NCI-H2107 treated with DMSO at 0.1 percent for 48 hours (cell line): ENCODE results near the gene MGAT2.
"Not testable (repeated sequence)": the region's sequence is repeated elsewhere in the genome, so short reads cannot be mapped to it uniquely, and the experiment has no call there.

Experiments used
- DNase-seq: peaks from one replicate; lab custom pipeline; 2025; ENCODE audit not compliant: unreplicated experiment; lab: John Stamatoyannopoulos, UW

The MGAT2 gene

DNA sequence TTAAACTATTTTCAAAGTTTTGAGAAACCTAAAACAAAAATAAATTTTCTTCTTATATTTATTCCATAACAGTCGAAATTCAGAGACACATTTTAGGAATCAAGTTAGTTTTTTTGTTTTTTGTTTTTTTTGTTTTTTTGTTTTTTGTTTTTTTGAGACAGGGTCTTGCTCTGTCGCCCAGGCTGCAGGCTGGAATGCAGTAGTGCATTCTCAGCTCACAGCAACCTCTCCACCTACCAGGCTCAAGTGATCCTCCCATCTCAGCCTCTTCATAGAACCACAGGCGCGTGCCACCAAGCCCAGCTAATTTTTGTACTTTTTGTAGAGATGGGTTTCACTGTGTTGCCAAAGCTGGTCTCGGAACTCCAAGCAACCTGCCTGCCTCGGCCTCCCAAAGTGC, 32.9 kb downstream of the MGAT2 start:
- no peak for DNase-seq

DNA sequence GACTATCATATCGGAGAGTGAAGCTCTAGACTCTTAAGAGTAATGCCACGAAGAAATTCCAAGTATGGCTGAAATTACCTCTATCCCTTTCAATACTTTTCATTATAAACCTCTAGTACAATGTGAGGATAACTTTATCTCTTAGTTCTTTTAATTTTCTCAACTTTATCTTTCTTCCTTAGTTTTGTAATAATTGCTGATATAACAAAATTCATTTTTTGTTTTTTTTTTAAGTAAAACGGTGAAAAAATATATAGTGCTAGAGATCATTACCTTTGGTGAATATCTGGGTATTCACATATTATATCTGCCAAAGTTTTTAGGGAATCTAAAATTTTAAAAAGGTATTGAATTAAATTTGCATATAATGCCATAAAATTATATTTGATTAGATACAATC, 33.9 kb downstream of the MGAT2 start:
- no peak for DNase-seq

DNA sequence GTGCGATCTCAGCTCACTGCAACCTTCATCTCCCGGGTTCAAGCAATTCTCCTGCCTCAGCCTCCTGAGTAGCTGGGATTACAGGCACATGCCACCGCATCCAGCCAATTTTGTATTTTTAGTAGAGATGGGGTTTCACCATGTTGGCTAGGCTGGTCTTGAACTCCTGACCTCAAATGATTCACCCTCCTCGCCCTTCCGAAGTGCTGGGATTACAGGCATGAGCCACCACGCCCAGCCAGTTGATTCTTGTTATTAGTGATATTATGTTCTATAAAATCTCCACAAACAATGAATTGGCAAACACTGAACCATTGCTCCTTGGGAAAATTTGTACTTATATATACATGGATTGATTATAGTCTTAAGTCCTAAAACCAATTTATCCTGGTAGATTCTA, 36.9 kb downstream of the MGAT2 start:
- DNase-seq = not testable (repeated sequence)

DNA sequence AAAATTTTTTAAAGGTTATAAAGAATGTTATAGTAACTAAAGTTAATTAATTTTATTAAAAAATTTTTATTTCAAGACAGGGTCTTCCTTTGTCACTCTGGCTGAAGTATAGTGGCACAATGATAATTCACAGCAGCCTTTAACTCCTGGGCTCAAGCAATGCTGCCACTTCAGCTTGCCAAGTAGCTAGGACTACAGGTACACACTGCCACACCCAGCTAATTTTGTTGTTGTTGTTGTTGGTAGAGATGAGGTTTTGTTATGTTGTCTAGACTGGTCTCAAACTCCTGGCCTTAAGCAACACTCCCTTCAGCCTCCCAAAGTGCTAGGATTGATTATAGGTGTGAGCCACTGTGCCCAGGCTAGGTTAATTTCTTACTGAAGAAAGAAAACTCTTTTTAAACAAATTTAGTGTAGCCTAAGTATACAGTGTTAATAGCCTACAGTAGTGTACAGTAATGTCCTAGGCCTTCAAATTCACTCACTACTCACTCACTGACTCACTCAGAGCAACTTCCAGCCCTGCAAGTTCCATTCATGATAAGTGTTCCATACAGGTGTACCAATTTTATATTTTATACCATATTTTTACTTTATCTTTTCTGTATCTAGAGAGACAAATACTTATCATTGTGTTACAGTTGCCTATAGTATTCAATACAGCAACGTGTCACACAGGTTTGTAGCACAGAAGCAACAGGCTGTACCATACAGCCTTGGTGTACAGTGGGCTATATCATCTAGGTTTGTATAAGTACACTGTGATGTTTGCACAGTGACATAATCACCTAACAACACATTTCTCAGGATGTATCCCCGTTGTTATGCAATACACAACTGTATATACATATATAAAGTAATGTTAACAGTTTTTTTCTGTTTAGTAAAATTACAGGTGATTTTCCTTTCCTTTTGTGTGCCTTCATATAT, 39.2 kb downstream of the MGAT2 start:
- no peak for DNase-seq

DNA sequence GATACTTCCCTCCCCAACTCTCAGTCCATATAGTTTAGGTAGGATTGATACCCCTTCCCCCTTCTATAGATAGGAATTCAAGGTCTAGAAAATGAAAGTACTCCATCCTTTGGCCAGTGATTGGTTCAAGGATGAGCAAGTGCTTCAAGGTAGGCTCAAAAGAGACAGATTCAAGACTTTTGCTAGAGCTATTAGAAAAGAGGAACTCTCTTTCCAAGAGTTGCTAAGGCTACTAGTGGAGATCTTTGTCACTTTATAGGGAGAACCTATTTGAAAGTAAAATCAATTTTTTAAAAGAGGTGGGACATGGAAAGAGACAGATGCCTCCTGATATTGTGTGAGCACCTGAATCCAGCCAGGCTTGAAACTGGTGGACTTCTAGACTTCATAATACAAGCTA, 49.9 kb downstream of the MGAT2 start:
- no peak for DNase-seq
